AML-193 (cell line): Measurements from ENCODE around the gene FAM89B.

Experiments used
- DNase-seq, 2 experiments: peaks; one replicate each; lab custom pipeline; 2025; lab: John Stamatoyannopoulos, UW

The FAM89B gene

DNA sequence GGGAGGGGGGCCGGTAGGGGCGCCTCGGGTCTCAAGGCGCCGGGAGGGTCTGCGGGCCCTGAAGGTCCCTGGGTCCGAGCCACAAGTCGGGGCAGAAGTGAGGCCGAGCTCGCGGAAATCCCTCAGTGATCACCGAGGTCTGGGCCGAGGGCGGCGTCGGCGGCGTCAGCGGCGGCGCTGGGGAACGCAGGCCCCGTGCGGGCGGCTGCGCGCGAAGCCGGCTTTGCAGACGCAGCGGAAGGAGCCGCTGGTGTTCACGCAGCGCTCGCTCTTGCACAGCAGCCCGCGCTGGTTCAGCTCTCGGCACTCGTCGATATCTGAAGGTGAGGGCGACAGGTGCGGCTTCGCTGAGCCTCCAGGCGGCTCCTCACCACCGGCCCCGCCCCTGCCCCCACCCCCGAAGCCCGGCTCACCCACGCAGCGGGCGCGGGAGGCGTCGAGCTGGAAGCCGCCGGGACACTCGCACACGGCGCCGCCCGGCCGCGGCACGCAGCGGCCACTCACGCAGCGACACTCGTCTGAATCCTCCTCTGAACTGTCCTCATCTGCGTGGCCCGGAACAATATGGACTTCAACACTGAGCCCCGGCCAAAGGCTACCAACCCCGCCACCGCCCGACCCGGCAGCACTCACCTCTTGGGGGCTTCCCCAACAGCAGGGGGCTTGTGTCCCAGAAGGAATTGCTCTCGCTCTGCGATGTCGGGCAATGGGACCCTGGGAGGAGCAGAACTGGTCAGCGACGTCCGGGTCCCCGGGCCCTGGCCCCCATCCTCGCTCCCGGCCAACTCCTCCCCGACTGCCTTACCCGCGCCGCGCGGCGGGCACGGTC, 33.2 kb upstream of the FAM89B start:
- DNase-seq = no peak

- DNase-seq = no peak
Observed at GRCh38 chr11:65539744-65540289, 32.5 kb upstream of the FAM89B start.

- DNase-seq = peak; percentile 80 to 86
Observed at GRCh38 chr11:65540290-65541092, 31.8 kb upstream of the FAM89B start.

- DNase-seq = no peak
Observed at GRCh38 chr11:65541093-65541982, 31.0 kb upstream of the FAM89B start.

- no peak for DNase-seq
Observed at GRCh38 chr11:65542738-65543390, 29.5 kb upstream of the FAM89B start.

GRCh38 chr11:65545853-65546216, 26.5 kb upstream of the FAM89B start:
- no peak for DNase-seq

DNA sequence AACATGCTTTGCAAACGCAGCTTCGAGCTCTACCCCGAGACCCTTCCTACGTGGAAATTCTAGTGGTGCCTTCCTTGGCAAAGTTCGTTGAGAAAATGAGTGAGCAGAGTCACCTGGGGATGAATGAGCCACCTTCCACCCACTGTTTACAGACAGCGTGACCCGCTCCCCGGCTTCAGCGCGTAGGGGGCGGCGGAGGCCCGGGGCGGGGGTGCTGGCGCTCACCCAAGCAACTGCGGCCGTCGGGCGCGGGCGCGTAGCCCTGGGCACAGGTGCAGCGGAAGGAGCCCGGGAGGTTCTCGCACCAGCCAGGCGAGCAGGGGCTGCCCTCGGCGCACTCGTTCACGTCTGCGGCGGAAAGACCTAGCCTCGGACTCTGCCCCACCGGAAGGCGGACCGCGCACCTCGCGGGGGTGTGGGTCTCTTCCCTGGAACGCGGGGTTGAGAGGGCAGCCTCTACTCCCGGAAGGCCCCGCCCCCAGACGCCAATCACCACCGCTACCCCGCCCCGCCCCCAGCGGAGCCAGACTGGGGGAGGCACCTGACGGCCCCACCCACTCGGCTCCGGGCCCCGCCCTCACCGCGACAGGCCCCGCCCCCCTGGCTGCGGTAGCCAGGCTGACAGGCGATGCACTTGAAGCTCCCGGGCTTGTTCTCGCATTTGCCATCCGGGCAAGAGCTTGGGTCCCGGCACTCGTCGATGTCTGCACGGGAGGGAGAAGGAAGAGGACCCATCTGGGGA, 25.9 kb upstream of the FAM89B start:
- peak; percentile 67 to 69 for DNase-seq

GRCh38 chr11:65547446-65548125, 24.8 kb upstream of the FAM89B start:
- DNase-seq = no peak

DNA sequence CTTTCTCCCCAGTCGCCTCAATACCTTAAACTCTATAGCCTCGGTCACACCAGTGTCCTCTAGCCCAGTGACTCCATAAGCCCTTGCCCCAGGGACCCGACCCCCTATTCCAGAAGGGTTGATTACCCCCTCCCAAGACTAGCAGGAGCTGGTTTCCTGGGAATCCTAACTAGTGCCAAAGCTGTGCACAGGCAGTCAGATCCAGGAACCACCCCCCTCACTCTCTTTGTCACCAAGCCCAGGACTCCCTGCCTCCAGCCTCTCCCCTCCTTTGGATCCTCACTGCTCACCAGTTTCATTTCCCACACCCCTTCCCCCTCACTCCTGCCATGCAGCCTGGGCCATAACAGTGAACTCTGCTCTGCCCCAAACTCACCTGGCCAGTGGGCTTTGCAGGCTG, 23.9 kb upstream of the FAM89B start:
- DNase-seq = no peak

GRCh38 chr11:65549096-65549495, 23.2 kb upstream of the FAM89B start:
- no peak for DNase-seq

DNA sequence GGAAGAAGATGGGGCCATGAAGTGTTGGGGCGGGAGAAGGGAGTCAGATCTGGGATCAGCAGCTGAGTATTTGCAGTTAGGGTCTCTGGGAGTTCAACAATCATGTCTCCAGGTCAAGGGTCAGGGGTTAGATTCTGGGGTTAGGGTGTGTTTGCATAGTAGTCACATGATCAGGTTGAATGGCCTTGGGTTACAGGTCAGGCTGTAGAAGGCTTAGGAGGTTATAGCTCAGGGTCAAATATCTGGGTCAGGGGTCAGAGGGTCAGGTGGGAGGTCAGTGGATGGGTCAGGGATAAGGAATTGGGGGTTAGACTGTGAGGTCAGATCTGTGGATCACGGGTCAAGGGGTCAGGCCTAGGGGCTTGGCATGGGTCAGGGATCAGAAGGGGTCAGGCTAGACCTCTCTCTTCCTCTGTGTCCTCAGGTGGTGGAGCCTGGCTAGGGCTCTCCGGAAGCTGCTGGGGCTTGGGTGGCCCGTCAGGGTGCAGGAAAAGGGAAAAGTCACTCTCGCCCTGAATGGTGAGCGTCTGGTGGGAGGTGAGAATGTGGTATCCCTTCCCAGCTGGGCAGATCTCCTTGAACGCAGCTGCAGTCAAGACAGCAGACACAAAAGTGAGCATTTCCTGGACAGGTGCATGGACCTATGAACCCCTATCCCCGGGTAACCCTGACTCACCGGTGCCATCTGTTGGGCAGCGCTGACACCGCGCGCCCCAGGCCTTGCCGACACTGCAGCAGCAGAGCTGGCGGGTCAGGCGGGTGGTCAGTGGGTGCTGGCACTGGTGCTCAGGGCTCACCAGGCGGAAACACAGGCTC, 20.6 kb upstream of the FAM89B start:
- DNase-seq = peak; percentile 31 to 35

DNA sequence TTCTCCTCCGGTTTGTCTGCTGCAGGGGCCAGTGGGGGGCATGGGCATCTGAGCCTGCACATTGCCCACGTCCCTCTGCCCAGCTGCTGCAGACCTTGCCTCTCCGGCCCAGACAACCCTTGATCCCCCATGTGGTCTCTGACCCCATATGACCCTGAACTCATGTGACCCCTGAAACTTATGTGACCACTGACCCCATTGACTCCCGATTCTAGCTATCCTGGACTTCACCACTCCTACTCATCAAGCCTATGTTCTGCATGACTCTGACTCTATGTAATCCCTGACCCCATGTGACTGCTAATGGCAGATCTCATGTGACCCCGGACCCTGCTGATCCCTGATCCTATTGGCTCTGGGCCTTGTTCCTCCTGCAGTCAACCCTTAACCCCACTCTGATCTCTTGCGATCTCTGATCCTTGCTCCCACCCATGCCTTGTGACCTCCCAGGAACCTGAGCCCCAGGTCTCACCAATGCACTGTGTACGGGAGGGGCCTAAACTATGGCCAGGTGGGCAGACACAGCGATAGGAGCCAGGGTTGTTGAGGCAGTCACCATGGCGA, 19.9 kb upstream of the FAM89B start:
- no peak for DNase-seq

DNA sequence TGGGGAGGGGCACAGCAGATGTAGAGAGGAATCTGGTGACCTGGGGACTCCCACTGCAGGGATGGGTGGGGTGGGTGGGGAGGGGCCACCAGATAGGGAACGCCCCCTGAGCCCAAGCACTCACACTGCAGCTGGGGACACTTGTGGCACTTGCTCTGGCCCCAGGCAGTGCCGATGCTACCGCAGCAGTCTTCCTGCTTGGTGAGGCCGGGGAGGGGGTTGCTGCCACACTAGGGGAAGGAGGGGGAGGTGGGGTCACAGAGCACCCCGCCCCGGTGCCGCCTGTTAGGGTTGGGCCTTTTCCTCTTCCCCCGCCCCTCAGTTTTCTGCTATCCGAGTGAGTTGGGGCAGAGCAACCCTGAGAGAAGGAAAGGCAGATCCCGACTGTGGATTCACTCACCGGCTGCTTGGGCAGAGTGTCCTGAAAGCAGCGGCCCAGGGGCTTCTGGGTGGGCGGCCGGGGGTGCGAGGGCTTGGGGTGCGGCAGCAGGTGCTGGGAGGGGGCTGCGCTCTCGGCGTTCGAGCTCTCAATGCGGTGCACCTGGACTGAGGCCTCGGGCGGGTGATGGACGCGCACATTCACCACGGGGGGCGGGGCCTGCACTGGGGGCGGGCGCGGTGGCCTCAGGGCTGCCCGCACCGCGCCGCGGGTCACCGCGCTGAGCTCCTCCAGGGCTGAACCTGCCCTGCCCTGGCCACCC, 18.9 kb upstream of the FAM89B start:
- DNase-seq = peak; percentile 78 to 90

DNA sequence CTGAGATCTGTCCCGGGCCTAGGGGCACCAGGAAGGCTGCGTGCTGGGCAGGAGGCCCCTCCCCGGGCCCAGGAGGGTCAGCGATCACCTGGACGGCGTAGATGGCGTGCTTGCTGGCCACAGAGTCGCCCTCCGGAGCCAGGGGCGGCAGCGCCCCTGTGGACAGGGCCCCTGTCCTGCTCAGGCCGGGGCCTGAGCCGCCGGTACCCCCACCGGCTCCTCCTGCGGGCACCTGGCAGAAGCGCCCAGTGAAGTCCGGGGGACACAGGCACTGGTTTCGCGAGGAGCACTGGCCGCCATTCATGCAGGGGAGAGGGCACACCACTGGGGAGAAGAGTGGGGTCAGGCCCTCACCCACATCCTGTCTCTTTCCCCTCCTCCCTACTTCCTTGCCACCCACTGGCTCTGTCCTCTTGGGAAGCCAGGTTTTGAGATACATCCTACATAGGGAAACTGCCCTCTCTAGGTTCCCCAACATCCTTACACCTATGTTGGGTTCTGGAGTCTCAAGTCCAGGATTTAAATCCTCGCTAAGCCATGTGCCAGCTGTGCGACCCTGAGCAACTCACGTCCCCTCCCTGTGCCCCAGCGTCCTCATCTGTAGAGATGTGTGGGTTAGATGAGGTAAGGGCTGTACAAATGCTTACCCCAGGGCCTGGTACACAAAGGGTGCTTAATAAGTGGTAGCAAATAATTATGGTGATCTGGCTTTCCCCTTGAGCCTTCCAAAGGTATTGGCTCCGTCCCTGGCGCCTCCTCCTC, 18.1 kb upstream of the FAM89B start:
- no peak for DNase-seq

- DNase-seq = no peak
Observed at GRCh38 chr11:65554842-65555430, 17.4 kb upstream of the FAM89B start.

DNA sequence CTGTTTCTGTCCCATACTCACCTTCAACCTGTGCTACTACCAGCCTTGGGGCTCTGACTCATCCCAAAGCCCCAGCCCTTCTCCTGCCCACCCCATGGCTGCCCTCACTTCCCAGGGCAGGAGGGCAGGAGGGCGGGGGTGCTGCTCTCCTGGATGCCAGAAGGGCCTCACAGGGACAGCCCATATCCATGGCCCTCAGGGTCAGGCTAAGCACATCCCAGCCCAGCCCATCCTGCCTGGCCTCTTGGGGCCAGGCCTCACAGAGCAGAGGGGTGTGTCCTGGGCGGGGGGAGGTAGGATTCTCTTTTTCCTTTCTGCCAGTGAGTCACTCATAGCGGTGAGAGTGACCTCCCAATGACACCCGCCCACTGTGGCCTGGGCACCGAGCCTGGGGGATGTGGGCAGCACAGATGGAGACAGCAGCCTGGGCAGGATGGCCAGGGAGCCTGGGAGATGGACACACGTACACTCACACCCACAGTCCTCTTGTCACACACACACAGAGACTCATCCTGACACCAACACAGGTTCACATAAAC, 16.6 kb upstream of the FAM89B start:
- DNase-seq = peak; percentile 22 to 57
